CD4-positive, alpha-beta T cell treated with Interleukin-21 for 1 hour (primary cell): ENCODE results near the gene PEPD.

Source experiments
- DNase-seq: peaks from one replicate; pipeline ENCODE4 v3.0.0-alpha.2; 2020

The PEPD gene

DNA sequence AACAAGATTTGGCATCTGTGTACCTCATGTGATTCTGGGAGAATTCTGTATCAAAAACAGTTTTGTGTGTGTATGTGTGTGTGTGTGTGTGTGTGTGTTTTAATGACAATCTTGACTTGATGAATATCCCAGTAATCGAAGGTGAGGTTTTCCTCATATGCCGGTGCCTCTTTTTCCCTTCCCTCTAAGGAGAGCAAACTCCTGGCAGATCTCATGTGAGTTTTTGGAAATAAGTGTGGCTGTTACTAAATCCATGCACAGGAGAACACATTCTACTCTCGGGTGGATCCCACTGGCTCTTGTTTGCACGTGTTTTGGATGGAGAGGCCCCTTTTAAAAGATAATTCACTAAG is 177.0 kb downstream of the PEPD start:
- no peak for DNase-seq

DNA sequence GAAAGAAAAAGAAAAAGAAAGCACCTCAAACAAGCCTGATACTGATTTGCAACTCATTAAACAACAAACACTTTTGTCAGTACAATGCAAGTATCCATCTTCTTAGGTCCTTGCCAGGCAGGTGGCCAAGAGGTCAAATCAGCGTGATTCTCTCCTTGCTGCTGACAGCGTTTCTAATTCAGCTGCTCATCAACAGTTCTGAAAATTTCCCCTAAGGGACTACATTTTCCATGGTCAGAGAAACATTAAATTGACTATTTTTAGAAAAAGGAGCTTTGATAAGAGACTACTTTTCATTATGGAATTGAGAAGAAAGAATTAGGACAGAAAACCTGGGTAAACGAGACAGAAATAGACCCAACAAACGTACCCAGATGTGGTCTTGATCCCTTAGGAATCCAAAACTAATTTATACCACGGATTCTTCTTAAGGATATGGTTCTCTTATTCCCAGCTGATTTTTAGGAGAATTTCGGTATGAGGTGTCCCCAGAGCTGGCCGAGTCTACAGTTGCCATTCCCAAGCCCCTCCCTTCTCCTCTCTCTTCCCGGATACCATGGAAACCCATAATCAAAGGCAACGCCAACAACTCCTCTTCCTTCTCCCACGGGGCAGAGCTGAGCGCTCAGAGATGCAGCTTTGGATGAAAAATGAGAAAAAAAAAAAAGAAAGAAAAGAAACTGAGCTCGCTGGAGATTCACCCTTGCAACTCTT is 177.6 kb downstream of the PEPD start:
- no peak for DNase-seq

DNA sequence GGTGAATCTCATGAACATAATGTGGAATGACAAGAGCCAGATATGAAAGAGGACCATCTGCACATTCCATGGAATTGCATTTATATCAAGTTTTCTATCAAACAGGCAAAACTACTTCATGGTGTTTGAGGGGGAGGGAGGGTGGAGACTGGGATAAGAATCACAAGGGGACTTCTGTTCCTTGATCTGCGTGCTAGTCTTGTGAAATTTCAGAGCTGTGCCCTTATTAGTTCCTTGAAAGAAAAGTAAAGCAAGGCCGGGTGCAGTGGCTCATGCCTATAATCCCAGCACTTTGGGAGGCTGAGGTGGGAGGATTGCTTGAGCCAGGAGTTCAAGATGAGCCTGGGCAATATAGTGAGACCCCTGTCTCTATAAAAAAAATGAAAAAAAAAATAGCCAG is 178.3 kb downstream of the PEPD start:
- no peak for DNase-seq

DNA sequence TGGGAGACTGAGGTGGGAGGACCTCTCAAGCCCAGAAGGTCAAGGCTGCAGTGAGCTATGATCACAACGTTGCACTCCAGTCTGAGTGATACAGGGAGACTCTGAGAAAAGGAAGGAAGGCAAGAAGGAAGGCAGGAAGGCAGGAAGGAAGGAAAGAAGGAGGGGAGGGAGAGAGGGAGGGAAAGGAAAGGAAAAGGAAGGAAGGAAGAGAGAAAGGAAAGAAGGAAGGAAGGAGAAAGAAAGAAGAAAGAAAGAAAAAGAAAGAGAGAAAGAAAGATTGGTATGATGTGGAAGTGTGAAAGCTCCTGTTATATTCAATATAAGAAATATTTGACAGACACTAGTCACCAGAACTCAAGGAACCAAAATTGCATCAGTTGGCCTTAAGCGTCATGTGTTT is 180.6 kb downstream of the PEPD start:
- DNase-seq, result no peak

DNA sequence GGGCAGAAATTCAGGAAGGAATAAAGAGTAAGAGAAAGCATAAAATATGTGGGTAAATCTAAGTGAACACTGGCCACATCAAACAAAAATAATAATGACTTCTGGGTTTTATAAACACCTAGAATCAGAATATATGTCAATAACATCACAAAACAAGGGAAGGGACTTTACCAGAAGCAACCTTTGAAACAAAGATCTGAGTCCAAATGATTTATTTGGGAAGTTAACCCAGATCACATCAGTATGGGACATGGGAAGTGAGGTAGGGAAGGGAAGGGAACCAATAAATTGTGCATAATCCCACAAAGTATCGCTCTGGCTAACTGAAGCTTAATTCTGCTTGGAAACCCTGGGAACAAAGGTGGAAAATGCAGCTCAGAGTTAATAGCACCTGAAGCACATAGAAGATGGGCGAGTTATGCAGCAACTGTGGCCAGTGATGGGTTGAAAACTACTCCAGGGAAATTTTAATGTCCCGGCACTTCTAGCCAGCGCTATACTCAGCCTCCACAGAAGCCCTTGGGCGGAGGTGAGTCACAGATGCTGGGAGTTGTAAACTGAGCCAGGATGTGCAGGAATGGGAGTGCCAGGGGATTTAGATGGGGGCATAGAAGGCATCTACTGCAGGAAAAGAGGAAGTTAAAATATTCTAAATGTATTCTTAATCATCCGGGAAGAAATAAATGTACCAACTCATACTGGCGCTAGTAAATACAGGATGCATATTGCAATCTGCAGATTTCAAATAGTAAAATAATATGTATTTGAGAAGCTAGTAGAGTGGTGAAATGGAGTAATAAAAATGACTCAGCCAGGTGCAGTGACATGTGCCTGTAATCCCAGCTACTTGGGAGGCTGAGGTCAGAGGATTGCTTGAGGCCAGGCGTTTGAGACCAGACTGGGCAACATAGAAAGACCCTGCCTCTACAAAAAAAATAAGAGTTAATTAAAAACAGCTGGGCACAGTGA is 182.3 kb downstream of the PEPD start:
- no peak for DNase-seq
